Thyroid gland (tissue), 4 donors: ENCODE data around the gene SERPINB13. TPM values are rescaled to one million over a fixed set of nuclear protein-coding genes. Genes with fewer than 3 reads are reported as not detected.

Source experiments
- DNase-seq, 2 donors: peaks; one replicate each; pipeline ENCODE4 v3.0.0-alpha.2; 2019
- H3K27ac ChIP-seq, 3 donors: fragments of 200-600 bp; sonication (generic); 1 replicate in 2 of 3; 2 replicates in 1 of 3; pipeline ENCODE4 v1.5.1; 2016 to 2019; ENCODE audit warnings: mild to moderate bottlenecking in 1 of 3, moderate library complexity in 1 of 3
- H3K27me3 ChIP-seq: fragments of 200-600 bp; sonication (generic); one replicate; pipeline ENCODE4 v1.5.1; 2019
- H3K36me3 ChIP-seq, 2 donors: fragments of 200-600 bp; sonication (generic); one replicate each; pipeline ENCODE4 v1.5.1; 2016 to 2019
- H3K4me1 ChIP-seq, 2 donors: fragments of 200-600 bp; sonication (generic); one replicate each; pipeline ENCODE4 v1.5.1; 2017 to 2019
- H3K4me3 ChIP-seq, 3 donors: fragments of 200-600 bp; sonication (generic); replicated peaks in 1 of 3; 1 replicate in 2 of 3; 2 replicates in 1 of 3; pipeline ENCODE4 v1.5.1; 2016; ENCODE audit warnings: mild to moderate bottlenecking in 1 of 3
- H3K9me3 ChIP-seq: fragments of 200-600 bp; sonication (generic); one replicate; pipeline ENCODE4 v1.5.1; 2017
- CTCF ChIP-seq, 6 experiments: fragments of 200-600 bp in 3 of 6; fragments of 450-650 bp in 3 of 6; sonication (generic) in 3 of 6; IDR thresholded peaks; one replicate each; pipeline ENCODE4 v1.5.1; 2016 to 2019; ENCODE audit warnings: antibody characterized with exemption in 6 of 6, mild to moderate bottlenecking in 2 of 6, inconsistent platforms in 1 of 6, moderate library complexity in 1 of 6
- POLR2A ChIP-seq, 2 donors: fragments of 450-650 bp; IDR thresholded peaks; one replicate each; pipeline ENCODE4 v1.6.1; 2017; ENCODE audit warnings: antibody characterized with exemption in 2 of 2, mild to moderate bottlenecking in 2 of 2, moderate library complexity in 1 of 2
- WGBS, 2 donors: methylation state at CpG; one replicate each; pipeline ENCODE4 v1.1.5; 2017; 5-methylcytosine and 5-hydroxymethylcytosine counted together
- intact Hi-C: fragments of 100-400 bp; cut with DNase I; formaldehyde crosslinking; loops from one replicate; pipeline ENCODE4 v1.15.1; 2023
- total RNA-seq, 4 donors: library from RNA; depleted of rRNA; stranded (reverse); fragments of >200 nt; gene quantifications; one replicate each; pipeline ENCODE4 v1.2.3, GENCODE V29; 2016

Gene SERPINB13
- total RNA-seq, 4 donors from 2014 or later = not detected

GRCh38 chr18:63562284-63562683 lies 24.9 kb upstream of the SERPINB13 start:
- Histone ChIP-seq H3K4me1 (no peaks in the 10 kb centered on the region), H3K36me3 (no peaks in the 10 kb centered on the region), H3K9me3 (no peaks in the 10 kb centered on the region), H3K27me3 (no peaks in the 10 kb centered on the region), H3K27ac (no peak overlapping the region), H3K4me3 (no peak overlapping the region)
- no peak for TF ChIP-seq POLR2A (IDR thresholded peaks at IDR 0.05)
- TF ChIP-seq CTCF (IDR thresholded peaks at IDR 0.05) = no peak
- DNase-seq = no peak
- WGBS, 2 donors = 93 to 96% methylated on average over 4 of the region's 4 CpGs
- intact Hi-C loops = no loop called here

GRCh38 chr18:63564021-63564420 lies 23.1 kb upstream of the SERPINB13 start:
- H3K36me3 ChIP-seq = no peaks in the 10 kb centered on the region
- H3K27me3 ChIP-seq = no peaks in the 10 kb centered on the region
- no peak for DNase-seq
- no peak overlapping the region for H3K27ac ChIP-seq
- intact Hi-C loops = no loop called here
- no peak overlapping the region for H3K4me3 ChIP-seq
- WGBS, 2 donors = 91 to 94% methylated on average over 4 of the region's 4 CpGs
- TF ChIP-seq POLR2A (IDR thresholded peaks at IDR 0.05) (no peak), CTCF (IDR thresholded peaks at IDR 0.05) (no peak)
- no peaks in the 10 kb centered on the region for H3K4me1 ChIP-seq
- H3K9me3 ChIP-seq = no peaks in the 10 kb centered on the region

GRCh38 chr18:63564561-63564960 lies 22.6 kb upstream of the SERPINB13 start:
- no peak for DNase-seq
- WGBS, 2 donors = 87 to 92% methylated on average over 1 of the region's 1 CpG
- TF ChIP-seq POLR2A (IDR thresholded peaks at IDR 0.05) (no peak), CTCF (IDR thresholded peaks at IDR 0.05) (no peak)
- Histone ChIP-seq H3K27me3 (no peaks in the 10 kb centered on the region), H3K4me3 (no peak overlapping the region), H3K27ac (no peak overlapping the region), H3K4me1 (no peaks in the 10 kb centered on the region), H3K36me3 (no peaks in the 10 kb centered on the region), H3K9me3 (no peaks in the 10 kb centered on the region)
- intact Hi-C loops = no loop called here

GRCh38 chr18:63567276-63567675 lies 19.9 kb upstream of the SERPINB13 start:
- no peak overlapping the region for H3K4me3 ChIP-seq
- H3K27me3 ChIP-seq = no peaks in the 10 kb centered on the region
- WGBS, 2 donors = 87 to 92% methylated on average over 5 of the region's 5 CpGs
- no peak for TF ChIP-seq CTCF (IDR thresholded peaks at IDR 0.05)
- TF ChIP-seq POLR2A (IDR thresholded peaks at IDR 0.05) = no peak
- H3K27ac ChIP-seq = no peak overlapping the region
- intact Hi-C loops = no loop called here
- H3K4me1 ChIP-seq = no peaks in the 10 kb centered on the region
- no peaks in the 10 kb centered on the region for H3K9me3 ChIP-seq
- no peaks in the 10 kb centered on the region for H3K36me3 ChIP-seq
- DNase-seq = no peak

GRCh38 chr18:63567825-63568224 lies 19.3 kb upstream of the SERPINB13 start:
- no peak for DNase-seq
- Histone ChIP-seq H3K9me3 (no peaks in the 10 kb centered on the region), H3K4me3 (no peak overlapping the region), H3K4me1 (no peaks in the 10 kb centered on the region), H3K27me3 (no peaks in the 10 kb centered on the region), H3K36me3 (no peaks in the 10 kb centered on the region), H3K27ac (no peak overlapping the region)
- intact Hi-C loops = no loop called here
- no peak for TF ChIP-seq CTCF (IDR thresholded peaks at IDR 0.05)
- no peak for TF ChIP-seq POLR2A (IDR thresholded peaks at IDR 0.05)
- WGBS, 2 donors = 80 to 86% methylated on average over 9 of the region's 9 CpGs
